ENCODE measurements around the gene NRG4. TPM values are rescaled to one million over a fixed set of nuclear protein-coding genes. Genes with fewer than 3 reads are reported as not detected.
"Not testable (repeated sequence)": the region's sequence is repeated elsewhere in the genome, so short reads cannot be mapped to it uniquely, and the experiment has no call there.

Gene NRG4
- total and polyA plus RNA-seq, 2 experiments from 2014 or later = 0.15 to 1.2 TPM

- no peak overlapping the region for H3K27ac ChIP-seq
- H3K27me3 ChIP-seq = no peaks in the 10 kb centered on the region
- H3K4me1 ChIP-seq (ENCODE audit: low read depth) = peaks cover 5% of the 10 kb centered on the region
- no peak overlapping the region for H3K4me3 ChIP-seq
- no peak for DNase-seq (ENCODE audit: low read depth in 1 of 2, low spot score in 1 of 2)
- H3K36me3 ChIP-seq = peaks cover 23% of the 10 kb centered on the region
- H3K9me3 ChIP-seq (ENCODE audit: low read depth) = no peaks in the 10 kb centered on the region
- TF ChIP-seq CTCF (IDR thresholded peaks at IDR 0.05; ENCODE audit: low read depth, low read length) = no peak
Measured at GRCh38 chr15:75916978-75917377, 95.2 kb downstream of the NRG4 start.

DNA sequence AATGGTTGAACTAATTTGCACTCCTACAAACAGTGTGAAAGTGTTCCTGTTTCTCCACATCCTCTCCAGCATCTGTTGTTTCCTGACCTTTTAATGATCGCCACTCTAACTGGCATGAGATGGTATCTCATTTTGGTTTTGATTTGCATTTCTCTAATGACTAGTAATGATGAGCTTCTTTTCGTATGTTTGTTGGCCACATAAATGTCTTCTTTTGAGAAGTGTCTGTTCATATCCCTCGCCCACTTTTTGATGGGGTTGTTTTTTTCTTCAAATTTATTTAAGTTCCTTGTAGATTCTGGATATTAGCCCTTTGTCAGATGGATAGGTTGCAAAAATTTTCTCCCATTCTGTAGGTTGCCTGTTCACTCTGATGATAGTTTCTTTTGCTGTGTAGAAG lies 101.9 kb downstream of the NRG4 start:
- H3K4me3 ChIP-seq; H3K9me3 ChIP-seq (ENCODE audit: low read depth); H3K27ac ChIP-seq; H3K4me1 ChIP-seq (ENCODE audit: low read depth); H3K27me3 ChIP-seq; DNase-seq (ENCODE audit: low read depth in 1 of 2, low spot score in 1 of 2): not testable (repeated sequence)
- peaks cover 14% of the 10 kb centered on the region for H3K36me3 ChIP-seq

DNA sequence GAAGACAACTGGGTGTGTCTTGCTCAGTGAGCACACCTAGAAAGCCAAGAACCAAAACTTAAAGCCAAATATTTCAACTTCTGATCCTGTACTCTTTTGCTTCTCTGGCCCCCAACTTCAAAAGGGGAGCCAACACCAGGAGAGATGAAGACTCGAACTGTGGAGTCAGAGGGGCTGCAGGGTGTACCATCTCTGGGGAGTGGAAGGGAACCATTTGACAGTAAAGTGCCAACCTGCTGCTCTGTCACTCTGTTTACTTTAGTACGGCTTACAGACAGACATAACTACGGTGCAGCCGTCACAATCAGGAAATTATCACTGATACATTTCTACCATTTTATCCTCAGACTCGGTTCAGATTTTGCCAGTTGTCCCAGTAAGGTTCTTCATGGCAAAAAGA lies 107.0 kb downstream of the NRG4 start:
- H3K9me3 ChIP-seq (ENCODE audit: low read depth) = no peaks in the 10 kb centered on the region
- H3K27ac ChIP-seq = no peak overlapping the region
- no peak for DNase-seq (ENCODE audit: low read depth in 1 of 2, low spot score in 1 of 2)
- H3K36me3 ChIP-seq = no peaks in the 10 kb centered on the region
- H3K27me3 ChIP-seq = no peaks in the 10 kb centered on the region
- H3K4me3 ChIP-seq = no peak overlapping the region
- peaks cover 15% of the 10 kb centered on the region for H3K4me1 ChIP-seq (ENCODE audit: low read depth)
- no peak for TF ChIP-seq CTCF (IDR thresholded peaks at IDR 0.05; ENCODE audit: low read depth, low read length)

DNA sequence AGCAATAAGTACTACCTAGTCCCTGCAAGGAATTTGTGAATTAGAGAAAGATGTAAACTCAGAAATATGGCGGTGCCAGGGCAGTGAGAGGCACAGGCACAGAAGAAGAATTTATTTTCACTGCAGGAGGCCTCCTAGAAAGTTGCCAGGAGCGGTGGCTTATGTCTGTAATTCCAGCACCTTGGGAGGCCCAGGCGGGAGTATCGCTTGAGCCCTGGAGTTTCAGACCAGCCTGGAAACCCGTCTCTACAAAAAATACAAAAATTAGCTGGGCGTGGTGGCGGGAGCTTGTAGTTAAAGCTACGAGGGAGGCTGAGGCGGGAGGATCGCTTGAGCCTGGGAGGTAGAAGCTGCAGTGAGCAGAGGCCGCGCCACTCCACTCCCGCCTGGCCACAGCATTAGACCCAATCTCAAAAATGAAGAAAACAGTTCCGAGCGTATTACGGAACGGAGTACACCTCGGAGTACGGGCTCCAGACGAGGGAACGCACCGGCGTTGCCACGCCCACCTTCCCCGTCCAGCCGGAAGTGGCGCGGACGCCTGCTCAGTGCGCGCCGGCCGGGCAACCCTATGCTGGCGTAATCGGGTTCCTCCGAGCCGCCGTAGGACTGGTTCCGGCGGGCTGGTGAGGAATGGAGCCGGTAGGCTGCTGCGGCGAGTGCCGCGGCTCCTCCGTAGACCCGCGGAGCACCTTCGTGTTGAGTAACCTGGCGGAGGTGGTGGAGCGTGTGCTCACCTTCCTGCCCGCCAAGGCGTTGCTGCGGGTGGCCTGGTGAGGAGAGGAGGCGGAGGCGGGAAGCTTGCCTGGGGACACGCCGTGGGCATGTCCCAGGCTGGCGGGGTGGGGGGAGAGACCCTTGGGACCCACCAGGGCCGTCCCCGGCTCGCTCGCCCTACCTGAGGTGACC lies 108.6 kb downstream of the NRG4 start, which contains the start of gene FBXO22:
TSS of gene FBXO22 (plus strand) at position 548 of the 909 bp plus-strand sequence. CDS start at position 634, 86 bp downstream.
- Histone ChIP-seq H3K4me1 (ENCODE audit: low read depth) (peaks cover 15% of the 10 kb centered on the region), H3K4me3 (peak within 1 kb of the TSS; percentile 70), H3K27me3 (no peaks in the 10 kb centered on the region), H3K36me3 (peaks cover 2% of the 10 kb centered on the region), H3K27ac (peak within 1 kb of the TSS; percentile 86), H3K9me3 (ENCODE audit: low read depth) (no peaks in the 10 kb centered on the region)
- DNase-seq (ENCODE audit: low read depth in 1 of 2, low spot score in 1 of 2) = peak; percentile 95 to 96
- no peak for TF ChIP-seq CTCF (IDR thresholded peaks at IDR 0.05; ENCODE audit: low read depth, low read length)

- Histone ChIP-seq H3K4me1 (ENCODE audit: low read depth) (peaks cover 15% of the 10 kb centered on the region), H3K27me3 (no peaks in the 10 kb centered on the region), H3K9me3 (ENCODE audit: low read depth) (no peaks in the 10 kb centered on the region), H3K36me3 (peaks cover 2% of the 10 kb centered on the region), H3K27ac (peak overlapping the region; percentile 86), H3K4me3 (no peak overlapping the region)
- DNase-seq (ENCODE audit: low read depth in 1 of 2, low spot score in 1 of 2) = peak; percentile 11 to 94
- no peak for TF ChIP-seq CTCF (IDR thresholded peaks at IDR 0.05; ENCODE audit: low read depth, low read length)
Measured at GRCh38 chr15:75902129-75902557, 110.1 kb downstream of the NRG4 start.

GRCh38 chr15:75900577-75900976 lies 111.6 kb downstream of the NRG4 start:
- H3K9me3 ChIP-seq (ENCODE audit: low read depth) = no peaks in the 10 kb centered on the region
- no peak for TF ChIP-seq CTCF (IDR thresholded peaks at IDR 0.05; ENCODE audit: low read depth, low read length)
- DNase-seq (ENCODE audit: low read depth in 1 of 2, low spot score in 1 of 2) = no peak
- H3K4me1 ChIP-seq (ENCODE audit: low read depth) = peaks cover 15% of the 10 kb centered on the region
- H3K4me3 ChIP-seq = no peak overlapping the region
- H3K27ac ChIP-seq = peak overlapping the region; percentile 86
- peaks cover 2% of the 10 kb centered on the region for H3K36me3 ChIP-seq
- H3K27me3 ChIP-seq = no peaks in the 10 kb centered on the region

Measured in cardiac muscle cell (in vitro differentiated cells and primary cell).